H9 (cell line): ENCODE data around the gene FRY. TPM values are rescaled to one million over a fixed set of nuclear protein-coding genes. Genes with fewer than 3 reads are reported as not detected.

Experiments
- DNase-seq: peaks from one replicate; pipeline ENCODE4 v3.0.0-alpha.2; 2017
- H2AFZ ChIP-seq: one replicate; pipeline ENCODE4 v1.6.1; 2013; ENCODE audit warnings: mild to moderate bottlenecking, low read length, control low read depth, moderate library complexity
- H2AK5ac ChIP-seq: 2 replicates; pipeline ENCODE4 v1.6.1; 2013; ENCODE audit warnings: low read length, control low read depth, mixed read lengths; ENCODE audit not compliant: insufficient read length
- H2BK120ac ChIP-seq: one replicate; pipeline ENCODE4 v1.6.1; 2013; ENCODE audit warnings: low read depth, mild to moderate bottlenecking, low read length, control low read depth, inconsistent platforms; ENCODE audit not compliant: poor library complexity, severe bottlenecking
- H2BK12ac ChIP-seq: 2 replicates; pipeline ENCODE4 v1.6.1; 2013; ENCODE audit warnings: low read length, control low read depth, mixed read lengths, low read depth; ENCODE audit not compliant: insufficient read length
- H2BK15ac ChIP-seq: 2 replicates; pipeline ENCODE4 v1.6.1; 2013; ENCODE audit warnings: low read depth, low read length, control low read depth
- H2BK20ac ChIP-seq: one replicate; pipeline ENCODE4 v1.6.1; 2013; ENCODE audit warnings: low read depth, mild to moderate bottlenecking, low read length, control low read depth, inconsistent platforms; ENCODE audit not compliant: poor library complexity, severe bottlenecking
- H2BK5ac ChIP-seq: 2 replicates; pipeline ENCODE4 v1.6.1; 2013; ENCODE audit warnings: low read length, control low read depth, mixed read lengths; ENCODE audit not compliant: insufficient read length
- H3K14ac ChIP-seq: 2 replicates; pipeline ENCODE4 v1.6.1; 2013; ENCODE audit warnings: low read length, control low read depth; ENCODE audit not compliant: insufficient read depth
- H3K18ac ChIP-seq: 2 replicates; pipeline ENCODE4 v1.6.1; 2013; ENCODE audit warnings: low read depth, mild to moderate bottlenecking, mixed read lengths, low read length, control low read depth; ENCODE audit not compliant: insufficient read length
- H3K23ac ChIP-seq: 2 replicates; pipeline ENCODE4 v1.6.1; 2013; ENCODE audit warnings: low read length, control low read depth, mixed read lengths, low read depth; ENCODE audit not compliant: insufficient read length
- H3K23me2 ChIP-seq: 2 replicates; pipeline ENCODE4 v1.6.1; 2013; ENCODE audit warnings: low read depth, mild to moderate bottlenecking, mixed read lengths, low read length, control low read depth; ENCODE audit not compliant: insufficient read length, poor library complexity, severe bottlenecking
- H3K27ac ChIP-seq: 2 replicates; pipeline ENCODE4 v1.5.1; 2013; ENCODE audit warnings: low read length, control low read depth, mixed read lengths, low read depth; ENCODE audit not compliant: insufficient read length
- H3K27me3 ChIP-seq: 2 replicates; pipeline ENCODE4 v1.6.1; 2013; ENCODE audit warnings: low read length, control low read depth, inconsistent platforms; ENCODE audit not compliant: insufficient read depth
- H3K4ac ChIP-seq: 2 replicates; pipeline ENCODE4 v1.6.1; 2013; ENCODE audit warnings: low read depth, mild to moderate bottlenecking, control low read depth, inconsistent platforms, low read length, moderate library complexity
- H3K4me1 ChIP-seq: 2 replicates; pipeline ENCODE4 v1.6.1; 2013; ENCODE audit warnings: low read length, control low read depth, inconsistent platforms; ENCODE audit not compliant: insufficient read depth
- H3K4me2 ChIP-seq: 2 replicates; pipeline ENCODE4 v1.6.1; 2013; ENCODE audit warnings: low read length, control low read depth, mixed read lengths; ENCODE audit not compliant: insufficient read length, insufficient read depth
- H3K56ac ChIP-seq: 2 replicates; pipeline ENCODE4 v1.6.1; 2013; ENCODE audit warnings: low read depth, mild to moderate bottlenecking, mixed read lengths, low read length, control low read depth; ENCODE audit not compliant: insufficient read length
- H3K79me1 ChIP-seq: 2 replicates; pipeline ENCODE4 v1.6.1; 2013; ENCODE audit warnings: low read depth, mild to moderate bottlenecking, moderate library complexity, low read length, control low read depth, inconsistent platforms; ENCODE audit not compliant: insufficient read depth, poor library complexity, severe bottlenecking
- H3K79me2 ChIP-seq: 2 replicates; pipeline ENCODE4 v1.6.1; 2013; ENCODE audit warnings: low read length, control low read depth, inconsistent platforms; ENCODE audit not compliant: insufficient read depth
- H3K9ac ChIP-seq: 2 replicates; pipeline ENCODE4 v1.6.1; 2013; ENCODE audit warnings: low read length, control low read depth, mixed read lengths; ENCODE audit not compliant: insufficient read length; ENCODE audit errors: extremely low read depth
- H3K9me3 ChIP-seq: one replicate; pipeline ENCODE4 v1.6.1; 2013; ENCODE audit warnings: low read depth, low read length, inconsistent platforms; ENCODE audit not compliant: control insufficient read depth
- H3T11ph ChIP-seq: one replicate; pipeline ENCODE4 v1.6.1; 2013; ENCODE audit warnings: mild to moderate bottlenecking, low read length, control low read depth, inconsistent platforms
- H4K20me1 ChIP-seq: one replicate; pipeline ENCODE4 v1.6.1; 2013; ENCODE audit not compliant: control insufficient read depth, insufficient read length, insufficient read depth
- H4K5ac ChIP-seq: 2 replicates; pipeline ENCODE4 v1.6.1; 2013; ENCODE audit warnings: low read depth, mild to moderate bottlenecking, mixed read lengths, low read length, control low read depth; ENCODE audit not compliant: insufficient read length
- H4K8ac ChIP-seq: replicated peaks from 2 replicates; pipeline ENCODE4 v1.6.1; 2013; ENCODE audit warnings: low read length, control low read depth, mixed read lengths, low read depth; ENCODE audit not compliant: insufficient read length
- H4K91ac ChIP-seq: 2 replicates; pipeline ENCODE4 v1.6.1; 2013; ENCODE audit warnings: low read depth, mild to moderate bottlenecking, moderate library complexity, mixed read lengths, low read length, control low read depth; ENCODE audit not compliant: insufficient read length
- H3K27ac Mint-ChIP-seq, 3 experiments: 2 replicates in 2 of 3; 3 replicates in 1 of 3; pipeline ENCODE4 v1.8.0; 2020 to 2021; ENCODE audit warnings: mixed read lengths in 3 of 3, mild to moderate bottlenecking in 1 of 3, moderate library complexity in 1 of 3
- H3K27me3 Mint-ChIP-seq: 2 replicates; pipeline ENCODE4 v1.8.0; 2021; ENCODE audit warnings: low read depth, mild to moderate bottlenecking, moderate library complexity, mixed read lengths
- H3K36me3 Mint-ChIP-seq, 3 experiments: 2 replicates in 2 of 3; 3 replicates in 1 of 3; pipeline ENCODE4 v1.8.0; 2020 to 2021; ENCODE audit warnings: low read depth in 3 of 3, mixed read lengths in 3 of 3; ENCODE audit not compliant: insufficient read depth in 1 of 3
- H3K4me1 Mint-ChIP-seq, 2 experiments: 2 replicates each; pipeline ENCODE4 v1.8.0; 2020; ENCODE audit warnings: mixed read lengths in 2 of 2
- H3K4me3 Mint-ChIP-seq, 2 experiments: 2 replicates in 1 of 2; 3 replicates in 1 of 2; pipeline ENCODE4 v1.8.0; 2020 to 2021; ENCODE audit warnings: mild to moderate bottlenecking in 2 of 2, mixed read lengths in 2 of 2, moderate library complexity in 1 of 2
- H3K9me3 Mint-ChIP-seq, 2 experiments: 2 replicates in 1 of 2; 3 replicates in 1 of 2; pipeline ENCODE4 v1.8.0; 2020; ENCODE audit warnings: mild to moderate bottlenecking in 2 of 2, mixed read lengths in 2 of 2, moderate library complexity in 1 of 2
- WGBS: extraction: QIAGEN DNeasy Blood & Tissue Kit; methylation state at CpG from one replicate; pipeline ENCODE4 v1.1.7; 2013; ENCODE audit warnings: missing lambda C conversion rate, low lambda C conversion rate, mixed read lengths; ENCODE audit not compliant: insufficient read length; ENCODE audit errors: extremely low coverage; 5-methylcytosine and 5-hydroxymethylcytosine counted together
- total RNA-seq: library from RNA; stranded (reverse); gene quantifications from 2 replicates; pipeline ENCODE4 v1.2.1, GENCODE V29; 2021
- TF ChIP-seq, protein P1 (sequence below): fragments of 200-600 bp; sonication (generic); conservative IDR thresholded peaks from 3 replicates; pipeline ENCODE4 v1.8.0; 2021; ENCODE audit warnings: antibody characterized with exemption, mild to moderate bottlenecking

FRY gene
- total RNA-seq, 1 experiment from 2014 or later, result 5.2 TPM

GRCh38 chr13:32016631-32017030 is 14.9 kb upstream of the FRY start:
- no peaks in the 10 kb centered on the region for H4K20me1 ChIP-seq
- H3K27me3 Mint-ChIP-seq, result no peaks in the 10 kb centered on the region
- H3K4me3 Mint-ChIP-seq, result no peak overlapping the region
- no peaks in the 10 kb centered on the region for H3K36me3 Mint-ChIP-seq
- no peak overlapping the region for H4K5ac ChIP-seq
- H3K9me3 Mint-ChIP-seq, result no peaks in the 10 kb centered on the region
- DNase-seq, result no peak
- H2BK5ac ChIP-seq, result no peak overlapping the region
- no peaks in the 10 kb centered on the region for H3K9me3 ChIP-seq
- no peaks in the 10 kb centered on the region; the same call in 1 of the 2 replicates for H3K4me1 ChIP-seq
- H3K27ac ChIP-seq, result no peak overlapping the region
- no peak overlapping the region for H3K9ac ChIP-seq
- H3K4me2 ChIP-seq, result no peak overlapping the region
- no peak overlapping the region for H3K56ac ChIP-seq
- TF ChIP-seq, protein P1, sequence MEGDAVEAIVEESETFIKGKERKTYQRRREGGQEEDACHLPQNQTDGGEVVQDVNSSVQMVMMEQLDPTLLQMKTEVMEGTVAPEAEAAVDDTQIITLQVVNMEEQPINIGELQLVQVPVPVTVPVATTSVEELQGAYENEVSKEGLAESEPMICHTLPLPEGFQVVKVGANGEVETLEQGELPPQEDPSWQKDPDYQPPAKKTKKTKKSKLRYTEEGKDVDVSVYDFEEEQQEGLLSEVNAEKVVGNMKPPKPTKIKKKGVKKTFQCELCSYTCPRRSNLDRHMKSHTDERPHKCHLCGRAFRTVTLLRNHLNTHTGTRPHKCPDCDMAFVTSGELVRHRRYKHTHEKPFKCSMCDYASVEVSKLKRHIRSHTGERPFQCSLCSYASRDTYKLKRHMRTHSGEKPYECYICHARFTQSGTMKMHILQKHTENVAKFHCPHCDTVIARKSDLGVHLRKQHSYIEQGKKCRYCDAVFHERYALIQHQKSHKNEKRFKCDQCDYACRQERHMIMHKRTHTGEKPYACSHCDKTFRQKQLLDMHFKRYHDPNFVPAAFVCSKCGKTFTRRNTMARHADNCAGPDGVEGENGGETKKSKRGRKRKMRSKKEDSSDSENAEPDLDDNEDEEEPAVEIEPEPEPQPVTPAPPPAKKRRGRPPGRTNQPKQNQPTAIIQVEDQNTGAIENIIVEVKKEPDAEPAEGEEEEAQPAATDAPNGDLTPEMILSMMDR, result no peak
- no peak overlapping the region for H2BK12ac ChIP-seq
- no peaks in the 10 kb centered on the region for H3K27me3 ChIP-seq
- H2AK5ac ChIP-seq, result no peak overlapping the region
- H2BK15ac ChIP-seq, result no peak overlapping the region
- H3T11ph ChIP-seq, result no peak overlapping the region
- no peak overlapping the region for H2BK120ac ChIP-seq
- H3K79me1 ChIP-seq, result no peaks in the 10 kb centered on the region
- H2BK20ac ChIP-seq, result no peak overlapping the region
- H3K4me1 Mint-ChIP-seq, result peaks cover 13% of the 10 kb centered on the region in 2 experiments
- no peak overlapping the region for H2AFZ ChIP-seq
- no peak overlapping the region for H3K23ac ChIP-seq
- no peak overlapping the region for H3K27ac Mint-ChIP-seq
- WGBS, result no CpG with 5 or more reads among the region's 4 CpGs
- no peaks in the 10 kb centered on the region for H3K79me2 ChIP-seq
- H4K91ac ChIP-seq, result no peak overlapping the region
- H3K18ac ChIP-seq, result no peak overlapping the region
- no peak overlapping the region for H3K14ac ChIP-seq
- no peaks in the 10 kb centered on the region for H3K23me2 ChIP-seq
- no peak overlapping the region for H4K8ac ChIP-seq
- no peak overlapping the region for H3K4ac ChIP-seq
